ENCODE measurements around the gene HAO1.

GRCh38 chr20:7881551-7881950 is 58.7 kb downstream of the HAO1 start:
- TF ChIP-seq TAF1 (IDR thresholded peaks at IDR 0.05; ENCODE audit: borderline replicate concordance, insufficient read depth, low read length) (no peak), REST (IDR thresholded peaks at IDR 0.05; ENCODE audit: insufficient read depth in 1 of 2, low read depth in 2 of 2, low read length in 2 of 2) (no peak), SIN3A (IDR thresholded peaks at IDR 0.05; ENCODE audit: borderline replicate concordance, insufficient read depth, low read length) (no peak)

All from PFSK-1 (cell line).